ENCODE measurements around the gene C6orf136. TPM values are rescaled to one million over a fixed set of nuclear protein-coding genes. Genes with fewer than 3 reads are reported as not detected.

The C6orf136 gene
- total RNA-seq, 5 donors from 2014 or later (not counting 1 experiment from before 2014, with no cell fraction given), result 24.5 to 39.8 (median 31.4) TPM

GRCh38 chr6:30618270-30618797, 28.6 kb upstream of the C6orf136 start:
- DNase-seq, result no peak
- H3K27ac ChIP-seq (ENCODE audit: low read length), result peak overlapping the region; percentile 100
- H3K4me1 Mint-ChIP-seq, result peaks cover 30 to 39% (median 32%) of the 10 kb centered on the region in 3 donors
- H3K27me3 Mint-ChIP-seq, result peaks cover 0 to 2% of the 10 kb centered on the region in 2 donors
- peak overlapping the region; percentile 100 for H3K27ac Mint-ChIP-seq
- no peaks in the 10 kb centered on the region for H3K9me3 Mint-ChIP-seq
- peaks cover 44% of the 10 kb centered on the region for H3K36me3 Mint-ChIP-seq
- H3K4me1 ChIP-seq (ENCODE audit: control insufficient read depth in 1 of 2, extremely low read depth in 1 of 2, insufficient read depth in 2 of 2, low read length in 2 of 2), result peaks cover 21 to 29% of the 10 kb centered on the region in 2 experiments
- H3K36me3 ChIP-seq (ENCODE audit: control insufficient read depth in 2 of 2, extremely low read depth in 1 of 2, insufficient read depth in 1 of 2, low read length in 1 of 2), result peaks cover 7 to 42% of the 10 kb centered on the region in 2 donors
- CTCF ChIA-PET, result interaction anchor here (0.9 to 1.7 kb wide), 6 partner anchors 8 to 104 kb away, joined by 3 to 5 read pairs (median 4); partner anchors contain the start of genes ABCF1 (in 1 of the 2), ATAT1 (in 1 of the 2) and DHX16 (in 1 of the 2)
- no peaks in the 10 kb centered on the region for H3K9me3 ChIP-seq
- peak overlapping the region; percentile 85 to 88 for H3K4me3 ChIP-seq (ENCODE audit: control insufficient read depth in 1 of 2, extremely low read depth in 1 of 2, low read length in 1 of 2)
- H3K27me3 ChIP-seq (replicated peaks in 1 of 2; ENCODE audit: control insufficient read depth in 2 of 2, extremely low read depth in 1 of 2, insufficient read depth in 2 of 2, low read length in 1 of 2), result no peaks in the 10 kb centered on the region
- ATAC-seq (replicated peaks in 1 of 4), result no peak
- WGBS (ENCODE audit: insufficient coverage), result 0% methylated on average over 1 of the region's 8 CpGs
- POLR2A ChIA-PET, result interaction anchor here (0.6 to 0.8 kb wide), 5 partner anchors 31 to 103 kb away, joined by 3 to 11 read pairs (median 3); partner anchors contain the start of gene MDC1 (in 1 of the 2)
- peak overlapping the region; percentile 93 to 100 (median 98) for H3K4me3 Mint-ChIP-seq

- CTCF ChIA-PET, result no interaction called here
- Mint-ChIP-seq H3K27me3 (peaks cover 0 to 2% of the 10 kb centered on the region in 2 donors), H3K36me3 (peaks cover 43% of the 10 kb centered on the region), H3K27ac (peak overlapping the region; percentile 48 to 73), H3K9me3 (no peaks in the 10 kb centered on the region), H3K4me3 (peak overlapping the region; percentile 93 to 100 (median 98)), H3K4me1 (peaks cover 18 to 27% (median 20%) of the 10 kb centered on the region in 3 donors)
- Histone ChIP-seq H3K27ac (ENCODE audit: low read length) (no peak overlapping the region), H3K4me1 (ENCODE audit: control insufficient read depth in 1 of 2, extremely low read depth in 1 of 2, insufficient read depth in 2 of 2, low read length in 2 of 2) (peaks cover 10 to 17% of the 10 kb centered on the region in 2 experiments), H3K27me3 (replicated peaks in 1 of 2; ENCODE audit: control insufficient read depth in 2 of 2, extremely low read depth in 1 of 2, insufficient read depth in 2 of 2, low read length in 1 of 2) (no peaks in the 10 kb centered on the region), H3K9me3 (no peaks in the 10 kb centered on the region), H3K36me3 (ENCODE audit: control insufficient read depth in 2 of 2, extremely low read depth in 1 of 2, insufficient read depth in 1 of 2, low read length in 1 of 2) (peaks cover 10 to 54% of the 10 kb centered on the region in 2 donors), H3K4me3 (ENCODE audit: control insufficient read depth in 1 of 2, extremely low read depth in 1 of 2, low read length in 1 of 2) (no peak overlapping the region)
- ATAC-seq (replicated peaks in 1 of 4), result no peak
- POLR2A ChIA-PET, result interaction anchor here in 1 of 2 donors (0.5 kb wide), 1 partner anchor 679 kb away, joined by 4 read pairs; no protein-coding TSS in a partner anchor
- DNase-seq, result no peak
- WGBS (ENCODE audit: insufficient coverage), result no CpG with 5 or more reads among the region's 11 CpGs
Measured at GRCh38 chr6:30619561-30619960, 27.4 kb upstream of the C6orf136 start.

- Mint-ChIP-seq H3K27me3 (no peaks in the 10 kb centered on the region), H3K9me3 (no peaks in the 10 kb centered on the region), H3K27ac (peak overlapping the region; percentile 18 to 94), H3K4me3 (peak overlapping the region in 1 of 3 donors; percentile 87), H3K4me1 (peaks cover 25 to 30% (median 26%) of the 10 kb centered on the region in 3 donors), H3K36me3 (peaks cover 28% of the 10 kb centered on the region)
- CTCF ChIA-PET, result interaction anchor here in 1 of 2 donors (0.6 to 1.1 kb wide), 2 partner anchors 8 to 142 kb away, joined by 3 read pairs; partner anchors contain the start of gene MRPS18B
- no peaks in the 10 kb centered on the region for H3K9me3 ChIP-seq
- no peaks in the 10 kb centered on the region for H3K27me3 ChIP-seq (replicated peaks in 1 of 2; ENCODE audit: control insufficient read depth in 2 of 2, extremely low read depth in 1 of 2, insufficient read depth in 2 of 2, low read length in 1 of 2)
- DNase-seq (no peak), ATAC-seq (replicated peaks in 1 of 4) (no peak)
- H3K27ac ChIP-seq (ENCODE audit: low read length), result peak overlapping the region; percentile 81
- 93% methylated on average over 4 of the region's 8 CpGs for WGBS (ENCODE audit: insufficient coverage)
- H3K36me3 ChIP-seq (ENCODE audit: control insufficient read depth in 2 of 2, extremely low read depth in 1 of 2, insufficient read depth in 1 of 2, low read length in 1 of 2), result peaks cover 15 to 49% of the 10 kb centered on the region in 2 donors
- POLR2A ChIA-PET, result no interaction called here
- H3K4me3 ChIP-seq (ENCODE audit: control insufficient read depth in 1 of 2, extremely low read depth in 1 of 2, low read length in 1 of 2), result no peak overlapping the region
- H3K4me1 ChIP-seq (ENCODE audit: control insufficient read depth in 1 of 2, extremely low read depth in 1 of 2, insufficient read depth in 2 of 2, low read length in 2 of 2), result peaks cover 7 to 20% of the 10 kb centered on the region in 2 experiments
Measured at GRCh38 chr6:30625511-30625910, 21.4 kb upstream of the C6orf136 start.

- H3K36me3 Mint-ChIP-seq, result peaks cover 32% of the 10 kb centered on the region
- peaks cover 16 to 44% of the 10 kb centered on the region in 2 donors for H3K36me3 ChIP-seq (ENCODE audit: control insufficient read depth in 2 of 2, extremely low read depth in 1 of 2, insufficient read depth in 1 of 2, low read length in 1 of 2)
Measured at GRCh38 chr6:30626484-30627366, 20.2 kb upstream of the C6orf136 start, which contains the start of gene ATAT1. Gene ATAT1 (plus strand): TSS chr6:30626874.

GRCh38 chr6:30635834-30636233, 11.1 kb upstream of the C6orf136 start:
- no peak overlapping the region for H3K27ac ChIP-seq (ENCODE audit: low read length)
- peaks cover 3 to 5% of the 10 kb centered on the region in 2 experiments for H3K4me1 ChIP-seq (ENCODE audit: control insufficient read depth in 1 of 2, extremely low read depth in 1 of 2, insufficient read depth in 2 of 2, low read length in 2 of 2)
- POLR2A ChIA-PET, result no interaction called here
- DNase-seq, result no peak
- ATAC-seq (replicated peaks in 1 of 4), result no peak
- CTCF ChIA-PET, result no interaction called here
- H3K9me3 Mint-ChIP-seq, result no peaks in the 10 kb centered on the region
- H3K4me3 ChIP-seq (ENCODE audit: control insufficient read depth in 1 of 2, extremely low read depth in 1 of 2, low read length in 1 of 2), result no peak overlapping the region
- 93% methylated on average over 3 of the region's 3 CpGs for WGBS (ENCODE audit: insufficient coverage)
- H3K9me3 ChIP-seq, result no peaks in the 10 kb centered on the region
- H3K4me3 Mint-ChIP-seq, result no peak overlapping the region
- peak overlapping the region in 1 of 2 donors; percentile 8 for H3K27ac Mint-ChIP-seq
- H3K36me3 ChIP-seq (ENCODE audit: control insufficient read depth in 2 of 2, extremely low read depth in 1 of 2, insufficient read depth in 1 of 2, low read length in 1 of 2), result peaks cover 9 to 10% of the 10 kb centered on the region in 2 donors
- peaks cover 6 to 8% (median 7%) of the 10 kb centered on the region in 3 donors for H3K4me1 Mint-ChIP-seq
- H3K27me3 ChIP-seq (replicated peaks in 1 of 2; ENCODE audit: control insufficient read depth in 2 of 2, extremely low read depth in 1 of 2, insufficient read depth in 2 of 2, low read length in 1 of 2), result no peaks in the 10 kb centered on the region
- H3K27me3 Mint-ChIP-seq, result no peaks in the 10 kb centered on the region
- peaks cover 26% of the 10 kb centered on the region for H3K36me3 Mint-ChIP-seq

More at GRCh38 chr6:30626484-30627366, 20.2 kb upstream of the C6orf136 start, which contains the start of gene ATAT1:
- ATAC-seq (replicated peaks in 1 of 4), result peak; percentile 99 to 100 (median 99)
- no peaks in the 10 kb centered on the region for H3K27me3 Mint-ChIP-seq
- ChIA-PET POLR2A (no interaction called here), CTCF (interaction anchor here (0.5 to 1.1 kb wide), 4 partner anchors 9 to 986 kb away, joined by 3 read pairs; partner anchors contain the start of gene MRPS18B (in 2 of the 2))
- H3K4me3 ChIP-seq (ENCODE audit: control insufficient read depth in 1 of 2, extremely low read depth in 1 of 2, low read length in 1 of 2), result peak within 1 kb of the TSS; percentile 54 to 63
- peaks cover 7 to 18% of the 10 kb centered on the region in 2 experiments for H3K4me1 ChIP-seq (ENCODE audit: control insufficient read depth in 1 of 2, extremely low read depth in 1 of 2, insufficient read depth in 2 of 2, low read length in 2 of 2)
- H3K27ac Mint-ChIP-seq, result peak within 1 kb of the TSS; percentile 94
- H3K4me1 Mint-ChIP-seq, result peaks cover 25 to 27% (median 26%) of the 10 kb centered on the region in 3 donors
- H3K9me3 Mint-ChIP-seq, result no peaks in the 10 kb centered on the region
- WGBS (ENCODE audit: insufficient coverage), result 5% methylated on average over 34 of the region's 36 CpGs
- peak within 1 kb of the TSS; percentile 84 to 89 (median 87) for H3K4me3 Mint-ChIP-seq
- DNase-seq, result peak; percentile 76 to 95 (median 87)
- H3K27ac ChIP-seq (ENCODE audit: low read length), result peak within 1 kb of the TSS; percentile 81
- H3K27me3 ChIP-seq (replicated peaks in 1 of 2; ENCODE audit: control insufficient read depth in 2 of 2, extremely low read depth in 1 of 2, insufficient read depth in 2 of 2, low read length in 1 of 2), result no peaks in the 10 kb centered on the region
- no peaks in the 10 kb centered on the region for H3K9me3 ChIP-seq

Measured in T-cell (primary cell).